Neural cell (in vitro differentiated cells): ENCODE data around the gene TM7SF3.

Experiments
- POLR2AphosphoS5 ChIP-seq: IDR thresholded peaks from 2 replicates; pipeline ENCODE4 v1.6.1; 2012
- RAD21 ChIP-seq: fragments of 450-650 bp; conservative IDR thresholded peaks from 2 replicates; pipeline ENCODE4 v1.6.1; 2014; ENCODE audit warnings: antibody characterized with exemption, mild to moderate bottlenecking, moderate library complexity

DNA sequence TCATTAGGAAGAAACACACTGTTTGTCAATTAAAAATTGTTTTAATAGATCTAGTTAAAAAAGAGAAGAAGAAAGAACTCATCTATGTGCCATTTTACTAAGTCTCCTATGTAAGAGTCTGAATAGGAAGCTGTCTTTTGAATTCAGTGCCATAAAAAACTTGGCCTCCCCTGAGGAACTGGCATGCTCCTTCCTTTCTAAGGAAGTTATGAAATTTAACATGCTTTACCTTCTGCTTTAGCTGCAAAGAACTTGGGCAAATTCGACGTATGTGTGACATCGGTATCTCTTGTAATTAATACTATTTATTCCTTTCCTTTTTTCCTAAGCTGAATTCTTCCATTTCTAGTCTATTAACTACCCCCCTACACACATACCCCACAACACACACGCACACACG lies 12.5 kb downstream of the TM7SF3 start:
- no peak for TF ChIP-seq RAD21
- TF ChIP-seq POLR2AphosphoS5: no peak
